ENCODE measurements around the gene CIBAR2.
A peak's percentile ranks its signal among the peaks of the same experiment; 100 is the strongest.

Gene CIBAR2

DNA sequence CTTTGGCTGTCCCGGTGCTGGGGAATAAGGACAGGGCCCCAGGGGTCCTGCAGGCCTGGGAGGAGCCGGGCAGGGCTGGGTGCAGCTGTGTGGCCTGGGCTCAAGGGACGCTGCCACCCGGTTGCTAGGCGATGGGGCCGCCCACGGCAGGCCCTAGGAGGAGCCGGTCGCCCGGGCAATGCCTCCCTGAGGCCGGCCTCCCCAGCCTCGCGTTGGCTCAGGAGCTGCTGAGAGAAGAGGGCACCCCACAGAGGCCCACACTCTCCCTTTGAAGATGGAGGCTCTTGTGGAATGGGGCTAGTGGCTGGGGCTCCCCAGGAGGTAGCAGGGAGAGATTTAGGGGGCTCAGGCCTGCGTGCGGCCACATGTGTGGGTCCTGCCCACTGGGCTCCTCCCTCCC is at the start of gene CIBAR2:
CIBAR2 (minus strand) TSS at position 109 of the 400 bp plus-strand sequence. CDS start 120 bp downstream, outside the sequence.
- DNase-seq = peak; percentile 84

DNA sequence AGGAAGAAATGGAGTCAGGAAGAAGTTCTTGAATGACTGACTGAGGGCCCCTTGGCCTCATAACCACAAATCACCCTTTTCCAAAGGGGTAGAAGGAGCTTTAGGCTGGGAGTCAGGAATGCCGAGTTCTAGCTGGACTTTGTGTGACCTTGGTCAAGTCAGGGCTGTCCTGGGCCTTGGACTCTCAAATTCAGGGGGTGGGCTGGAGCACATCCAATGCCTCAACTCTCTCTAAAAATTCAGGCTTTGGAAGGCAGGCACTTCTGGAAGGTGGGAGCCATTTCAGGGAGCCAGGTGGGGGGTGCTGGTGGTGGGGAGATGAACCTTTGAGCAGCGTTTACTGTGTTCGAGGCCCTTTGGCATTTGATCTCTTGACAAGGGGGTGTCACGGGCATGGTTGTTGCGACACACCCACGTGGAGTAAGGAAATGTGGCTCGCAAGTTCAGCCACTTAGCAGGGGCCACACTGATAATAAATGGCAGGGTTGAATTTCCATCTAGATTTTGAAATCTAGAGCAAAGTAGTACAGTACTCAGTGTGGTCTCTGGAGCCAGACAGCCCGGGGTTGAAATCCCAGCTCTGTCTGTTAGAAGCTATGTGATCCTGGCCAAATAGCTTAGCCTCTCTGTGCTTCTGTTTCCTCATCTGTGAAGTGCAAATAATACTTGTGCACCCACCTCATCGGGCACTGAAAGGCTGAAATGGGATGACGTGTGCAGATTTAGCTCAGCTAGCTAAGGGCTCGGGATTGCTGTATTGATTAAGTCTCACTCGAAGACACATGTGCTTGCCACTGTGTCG is 47.1 kb upstream of the CIBAR2 start:
- no peak for DNase-seq

DNA sequence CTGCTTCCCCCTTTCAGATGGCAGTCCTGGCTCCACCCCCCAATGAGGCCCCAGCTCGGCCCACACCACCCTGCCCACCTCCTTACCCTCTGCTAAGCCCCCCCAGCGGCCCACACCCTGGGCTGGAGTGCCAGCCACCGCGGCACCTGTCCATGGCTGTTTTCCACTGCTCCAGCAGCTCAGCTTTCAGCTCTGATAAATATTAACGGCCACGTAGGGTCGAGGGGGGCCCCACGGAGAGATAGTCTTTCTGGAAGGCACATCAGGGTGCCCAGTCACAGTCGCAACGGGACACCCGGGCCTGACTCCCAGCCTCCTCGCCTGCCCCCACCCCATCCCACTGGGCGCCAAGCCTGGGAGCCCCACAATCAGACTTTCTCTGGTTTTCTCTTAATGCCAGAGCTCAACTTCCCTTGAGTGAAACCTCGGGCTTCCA is 46.5 kb upstream of the CIBAR2 start:
- DNase-seq = no peak

DNA sequence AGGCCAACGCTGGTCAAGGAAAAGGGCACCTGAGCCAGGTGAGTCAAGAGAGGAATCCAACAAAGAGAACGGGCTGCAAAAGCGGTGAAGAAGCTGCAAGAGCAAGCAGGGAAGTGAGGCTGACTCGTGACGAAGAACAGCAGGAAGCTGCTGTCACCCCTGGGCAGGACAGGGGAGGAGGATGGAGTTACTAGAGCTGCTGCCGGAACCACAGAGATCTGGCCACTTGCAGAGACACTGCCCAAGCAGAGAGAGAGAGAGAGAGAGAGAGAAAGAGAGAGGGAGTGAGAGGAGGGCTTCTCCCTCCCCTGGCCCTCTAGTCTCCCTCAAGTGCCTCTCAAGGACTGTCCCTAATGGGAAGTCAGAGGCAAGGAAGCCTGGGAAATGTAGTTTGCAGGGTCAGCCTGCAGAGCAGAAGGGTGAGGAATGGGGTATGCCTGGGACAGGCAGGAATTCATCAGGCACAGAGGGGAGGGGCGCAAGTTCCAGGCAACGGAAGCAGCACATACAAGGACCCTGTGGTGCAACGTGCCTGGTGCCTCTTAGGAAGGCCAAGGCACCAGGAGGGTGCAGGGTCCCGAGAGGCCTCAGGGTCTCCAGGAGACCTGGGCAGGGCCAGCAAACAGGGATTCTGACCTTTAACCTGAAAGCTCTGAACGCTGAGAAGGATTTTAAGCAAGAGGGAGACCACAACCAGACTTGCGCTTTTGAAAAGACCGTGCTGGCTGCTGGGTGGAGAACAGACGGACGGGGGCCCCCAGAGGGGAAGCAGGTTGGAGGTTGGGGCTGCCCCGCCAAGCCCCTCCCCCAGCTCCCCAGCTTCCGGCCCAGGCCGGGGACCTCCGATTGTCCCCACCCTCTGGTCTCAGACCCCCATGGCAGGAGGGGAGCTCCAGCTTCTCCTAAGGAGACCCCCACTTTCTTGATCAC is 45.8 kb upstream of the CIBAR2 start:
- DNase-seq = no peak

DNA sequence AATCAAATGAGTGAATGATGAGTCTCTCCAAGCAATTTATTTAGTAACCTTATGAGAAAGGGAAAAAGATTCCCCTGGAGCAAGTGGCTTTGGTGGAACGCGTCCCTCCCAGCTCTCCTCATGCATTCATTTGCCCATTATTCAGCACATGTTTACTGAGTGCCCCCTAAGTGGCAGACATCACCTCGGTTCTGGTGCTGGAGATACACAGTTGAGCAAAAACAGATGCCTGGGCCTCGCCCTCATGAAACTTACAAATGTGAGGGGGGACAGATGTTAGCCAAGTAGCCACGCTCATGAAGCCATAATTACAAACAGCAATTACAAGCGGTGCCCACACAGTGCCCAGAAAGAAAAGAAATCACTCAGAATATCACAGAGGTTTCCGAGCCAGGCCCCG is 45.1 kb upstream of the CIBAR2 start:
- DNase-seq = no peak

DNA sequence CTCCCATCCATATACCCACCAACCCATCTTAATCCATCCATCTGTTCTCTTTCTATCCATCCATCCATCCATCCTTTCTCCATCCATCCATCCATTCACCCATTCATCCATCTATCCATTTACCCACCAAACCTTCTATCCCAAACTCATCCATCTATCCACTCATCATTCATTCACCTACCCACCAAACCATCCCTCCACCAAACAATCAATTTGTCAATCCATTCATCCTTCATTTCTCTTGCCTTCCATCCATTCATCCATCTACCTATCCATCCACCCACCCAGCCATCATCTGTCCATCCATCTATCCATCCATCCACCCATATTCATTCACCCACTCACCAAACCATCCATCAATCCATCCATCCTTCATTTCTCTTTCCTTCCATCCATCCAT is 44.6 kb upstream of the CIBAR2 start:
- no peak for DNase-seq

DNA sequence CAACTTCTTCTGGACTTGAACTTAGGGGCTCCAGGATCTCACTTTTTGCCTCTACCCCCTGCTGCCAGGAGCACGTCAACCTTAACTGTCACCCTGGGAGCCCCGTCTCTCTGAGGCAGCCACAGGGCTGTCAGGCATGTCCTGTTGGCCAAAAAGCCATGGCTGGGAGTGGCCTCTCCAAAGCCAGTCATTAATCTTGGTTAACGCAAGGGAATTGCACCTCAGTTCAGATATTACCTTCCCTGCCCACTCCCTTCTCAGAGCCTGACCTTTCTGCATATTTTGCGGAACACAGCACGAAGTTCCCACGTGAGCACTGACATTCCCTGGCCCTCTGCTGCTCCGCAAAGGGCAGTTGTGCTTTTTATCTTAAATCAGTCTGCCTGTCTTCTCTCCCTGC is 44.2 kb upstream of the CIBAR2 start:
- no peak for DNase-seq

DNA sequence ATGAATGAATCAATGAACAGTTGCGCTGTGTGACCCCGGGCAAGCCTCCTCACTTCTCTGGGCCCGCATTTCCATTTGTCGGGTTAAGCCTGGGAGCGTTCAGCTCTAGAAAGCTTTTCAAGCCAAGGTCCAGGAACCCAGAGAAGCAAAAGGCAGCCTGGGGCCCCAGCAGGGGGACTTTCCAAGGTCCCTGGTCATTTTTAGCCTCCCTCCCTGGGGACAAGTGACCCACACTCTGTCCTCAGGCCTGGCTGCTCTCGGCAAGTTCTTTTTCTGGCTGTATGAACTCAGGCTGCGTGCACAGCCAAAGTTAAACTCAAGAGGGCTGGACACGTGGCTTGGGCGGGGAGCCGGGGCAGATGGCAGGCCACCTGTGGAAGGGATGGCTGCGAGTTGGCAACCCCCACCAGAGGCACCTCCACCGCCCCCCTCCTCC is 41.4 kb upstream of the CIBAR2 start:
- DNase-seq = no peak

DNA sequence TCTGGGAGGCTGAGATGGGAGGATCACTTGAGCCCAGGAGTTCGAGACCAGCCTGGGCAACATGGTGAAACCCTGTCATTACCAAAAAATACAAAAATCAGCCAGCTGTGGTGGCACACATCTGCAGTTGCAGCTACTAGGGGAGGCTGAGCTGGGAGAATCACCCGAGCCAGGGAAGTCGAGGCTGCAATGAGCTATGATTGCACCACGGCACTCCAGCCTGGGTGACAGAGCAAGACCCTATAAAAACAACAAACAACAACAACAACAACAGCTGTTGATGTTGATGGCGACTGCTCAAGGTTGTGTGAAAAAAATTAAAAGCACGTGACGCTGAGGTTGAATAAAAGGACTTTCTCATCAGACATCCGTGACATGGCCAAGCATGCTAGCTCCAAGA is 40.8 kb upstream of the CIBAR2 start:
- DNase-seq = no peak

DNA sequence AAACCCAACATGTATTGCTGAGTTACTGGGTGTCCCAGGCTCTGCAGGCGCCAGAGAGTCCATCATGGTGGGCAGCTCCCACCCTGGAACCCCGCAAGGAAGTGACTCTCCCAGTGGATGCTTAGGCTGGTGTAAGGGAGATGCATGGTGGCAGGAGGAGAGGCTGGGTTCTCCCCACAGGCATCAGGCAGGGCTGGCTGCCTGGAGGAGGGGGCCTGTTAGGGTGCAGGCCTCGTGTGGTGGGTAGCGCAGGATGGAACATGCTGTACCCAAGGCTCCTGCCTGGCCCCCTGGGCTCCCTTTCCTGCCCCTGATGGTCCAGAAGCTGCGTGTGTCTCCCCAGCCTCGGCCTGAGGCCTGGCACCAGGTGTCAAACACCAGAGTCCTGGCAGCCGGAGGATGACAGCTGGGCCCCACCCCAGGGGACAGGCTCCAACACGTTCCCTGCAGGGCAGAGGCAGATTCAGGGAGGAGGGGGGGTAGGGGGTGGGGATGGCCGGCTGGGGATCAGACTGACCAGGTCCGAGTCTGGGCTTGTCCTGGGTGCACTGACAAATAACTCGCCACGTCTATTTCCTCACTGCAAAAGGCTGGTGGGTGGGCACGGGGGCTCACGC is 40.2 kb upstream of the CIBAR2 start:
- peak; percentile 29 for DNase-seq

DNA sequence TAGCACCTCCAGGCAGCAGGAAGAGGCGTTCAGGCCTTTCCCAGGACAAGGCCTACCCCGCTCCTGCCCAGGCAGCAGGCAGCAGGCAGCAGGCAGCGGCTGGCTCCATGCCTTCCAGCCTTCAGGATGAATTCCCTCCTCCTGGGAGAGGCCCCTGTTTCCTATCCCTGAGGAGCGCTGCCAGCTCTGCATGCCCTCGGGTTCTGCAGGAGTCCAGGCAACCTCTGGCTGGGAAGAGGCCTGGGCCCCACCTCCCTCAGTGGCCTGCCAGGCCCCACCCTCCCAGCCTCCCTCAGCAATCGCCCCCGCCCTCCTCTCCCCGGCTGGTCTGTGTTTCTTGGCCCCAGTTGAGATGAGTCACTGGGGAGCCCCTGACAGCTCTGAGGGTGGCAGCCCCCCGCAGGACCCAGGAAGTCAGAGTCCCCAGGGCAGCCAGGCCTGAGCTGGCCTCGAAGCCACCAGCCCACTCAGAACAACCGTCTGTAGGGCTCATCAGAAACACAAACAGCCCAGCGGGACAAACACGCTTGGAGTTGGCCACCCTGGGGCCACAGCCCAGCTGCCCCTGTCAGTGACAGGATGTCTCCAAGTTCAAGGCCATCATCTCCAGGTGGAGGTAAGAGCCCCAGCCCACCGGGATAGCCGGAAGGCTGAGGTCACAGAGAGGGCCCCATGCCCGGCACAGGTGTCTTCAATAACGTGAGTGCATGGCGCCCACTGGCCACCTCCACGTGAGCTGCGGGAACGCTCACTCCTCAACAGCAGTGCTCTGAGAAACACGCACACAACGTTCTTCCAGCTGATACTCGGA is 39.5 kb upstream of the CIBAR2 start:
- peak; percentile 87 for DNase-seq

DNA sequence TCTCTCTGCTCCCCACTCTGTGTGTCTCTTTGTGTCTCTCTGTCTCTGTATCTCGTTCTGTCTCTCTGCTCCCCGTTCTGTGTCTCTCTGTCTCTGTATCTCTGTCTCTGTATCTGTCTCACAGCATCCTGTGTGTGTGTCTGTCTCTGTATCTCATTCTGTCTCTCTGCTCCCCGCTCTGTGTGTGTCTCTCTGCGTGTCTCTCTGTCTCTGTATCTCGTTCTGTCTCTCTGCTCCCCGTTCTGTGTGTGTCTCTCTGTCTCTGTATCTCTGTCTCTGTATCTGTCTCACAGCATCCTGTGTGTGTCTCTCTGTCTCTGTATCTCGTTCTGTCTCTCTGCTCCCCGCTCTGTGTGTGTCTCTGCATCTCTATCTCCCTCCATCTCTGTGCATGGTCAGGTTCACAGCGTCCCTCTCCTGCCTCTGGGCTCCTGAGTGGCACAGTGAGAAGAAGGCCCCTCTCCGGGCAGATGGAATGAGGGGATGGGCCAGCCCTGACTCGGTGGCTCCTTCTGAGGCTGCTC is 38.9 kb upstream of the CIBAR2 start:
- no peak for DNase-seq

DNA sequence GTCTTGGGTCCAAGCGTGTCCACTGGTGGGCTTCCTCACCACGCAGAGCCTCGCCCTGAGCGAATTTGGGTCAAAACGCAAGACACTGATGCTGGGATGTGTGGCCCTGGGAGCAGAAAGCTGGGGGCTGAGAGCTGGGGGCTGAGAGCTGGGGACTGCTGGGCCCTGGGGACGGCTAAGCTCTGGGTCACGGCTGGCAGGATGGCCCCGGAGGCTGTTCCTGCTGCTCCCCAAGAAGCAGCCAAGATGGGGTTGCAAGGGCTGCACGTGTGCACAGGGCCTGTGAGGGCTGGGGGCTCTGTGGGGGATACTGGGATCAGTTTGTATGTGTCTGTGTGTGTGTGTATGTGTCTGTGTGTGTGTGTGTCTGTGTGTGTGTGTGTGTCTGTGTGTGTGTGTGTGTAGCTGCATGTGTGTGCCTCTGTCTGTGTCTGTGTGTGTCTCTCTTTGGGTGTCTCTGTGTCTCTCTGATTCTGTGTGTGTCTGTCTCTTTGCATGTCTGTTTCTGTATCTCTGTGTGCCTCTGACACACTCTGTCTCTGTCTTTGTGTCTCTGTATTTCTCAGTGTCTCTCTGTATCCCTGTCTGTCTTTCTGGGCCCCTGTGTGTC is 38.2 kb upstream of the CIBAR2 start:
- DNase-seq = no peak

DNA sequence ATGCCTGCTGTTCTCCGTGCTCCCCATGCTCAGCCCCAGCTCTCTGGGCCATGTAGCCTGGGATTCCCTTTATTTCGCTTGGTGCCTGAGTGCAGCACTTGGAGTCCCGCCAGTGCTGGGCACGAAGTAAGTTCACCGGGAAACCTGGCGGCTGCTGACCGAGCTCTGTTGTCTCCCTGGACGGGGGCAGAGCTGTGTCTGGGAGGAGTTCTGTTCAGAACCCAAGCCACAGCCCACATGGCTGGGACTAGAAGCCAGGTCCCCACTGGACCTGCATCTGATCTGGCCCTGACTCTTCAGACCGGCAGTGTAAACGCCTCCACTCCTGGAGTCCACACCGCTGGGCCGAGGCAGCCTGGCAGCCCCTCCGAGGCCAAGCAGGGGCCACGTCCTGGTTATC is 37.5 kb upstream of the CIBAR2 start:
- no peak for DNase-seq

DNA sequence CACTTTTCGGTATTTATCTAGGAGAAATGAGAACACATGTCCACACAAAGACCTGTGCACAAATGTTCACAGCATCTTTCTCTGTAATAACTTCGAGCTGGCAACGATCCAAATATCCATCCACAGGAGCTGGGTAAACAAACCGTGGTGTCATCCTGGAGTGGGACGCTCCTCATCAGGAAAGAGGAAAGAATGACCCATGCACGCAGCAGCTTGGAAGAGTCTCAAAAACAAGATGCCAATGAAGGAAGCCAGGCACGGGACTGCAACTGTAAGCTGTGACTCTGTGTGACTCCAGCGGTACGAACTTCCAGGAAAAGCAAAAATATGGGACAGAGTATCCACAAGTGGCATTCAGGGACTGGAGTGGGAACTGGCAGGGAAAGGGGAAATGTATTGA is 36.7 kb upstream of the CIBAR2 start:
- peak; percentile 72 for DNase-seq

DNA sequence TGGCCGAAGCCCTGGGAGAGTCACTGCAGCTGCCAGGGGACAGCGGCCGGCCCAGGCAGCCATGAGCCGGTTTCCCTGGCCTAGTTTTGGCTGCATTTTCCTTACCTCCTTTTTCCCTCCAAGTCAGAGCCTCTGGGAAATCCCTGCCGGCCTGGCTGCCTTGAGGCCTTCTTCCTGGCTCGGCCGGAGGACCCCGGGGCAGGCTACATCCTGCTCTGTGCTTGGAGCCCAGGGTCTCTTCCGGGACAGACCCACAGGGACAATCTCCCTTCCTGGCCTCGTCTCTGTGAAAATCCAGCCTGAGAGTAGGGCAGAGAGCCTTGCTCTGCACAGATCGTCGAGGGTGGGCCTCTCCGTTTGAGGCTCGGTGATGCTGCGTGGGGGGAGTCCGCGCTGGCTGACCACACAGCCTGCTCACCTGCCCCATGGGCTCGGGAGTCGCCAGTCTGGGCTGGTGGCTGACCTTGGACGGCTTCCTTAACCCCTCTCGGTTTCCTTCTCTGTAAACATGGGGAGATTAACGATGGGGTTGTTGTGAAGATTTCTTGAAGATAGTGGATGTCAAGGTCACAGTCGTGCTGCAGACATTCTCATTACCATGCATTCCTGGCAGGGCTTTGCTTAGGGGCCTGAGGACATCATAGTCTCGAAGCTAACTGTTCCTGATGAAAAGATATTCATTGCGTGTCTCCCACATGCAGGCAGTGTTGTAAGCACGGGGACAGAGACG is 34.8 kb upstream of the CIBAR2 start:
- DNase-seq = no peak

DNA sequence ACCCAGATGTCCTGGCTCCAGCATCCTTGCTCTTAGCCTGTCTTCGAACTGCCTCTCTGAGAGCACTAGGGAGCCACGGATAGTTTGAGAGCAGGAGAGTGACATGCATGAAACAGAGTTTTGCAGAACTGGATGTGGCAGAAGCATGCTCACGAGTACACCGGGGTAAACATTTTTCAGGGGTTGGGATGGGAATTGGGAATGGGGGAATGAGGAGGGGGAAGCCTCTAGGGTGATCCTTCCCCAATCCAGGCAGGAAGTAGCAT is 34.2 kb upstream of the CIBAR2 start:
- DNase-seq = no peak

DNA sequence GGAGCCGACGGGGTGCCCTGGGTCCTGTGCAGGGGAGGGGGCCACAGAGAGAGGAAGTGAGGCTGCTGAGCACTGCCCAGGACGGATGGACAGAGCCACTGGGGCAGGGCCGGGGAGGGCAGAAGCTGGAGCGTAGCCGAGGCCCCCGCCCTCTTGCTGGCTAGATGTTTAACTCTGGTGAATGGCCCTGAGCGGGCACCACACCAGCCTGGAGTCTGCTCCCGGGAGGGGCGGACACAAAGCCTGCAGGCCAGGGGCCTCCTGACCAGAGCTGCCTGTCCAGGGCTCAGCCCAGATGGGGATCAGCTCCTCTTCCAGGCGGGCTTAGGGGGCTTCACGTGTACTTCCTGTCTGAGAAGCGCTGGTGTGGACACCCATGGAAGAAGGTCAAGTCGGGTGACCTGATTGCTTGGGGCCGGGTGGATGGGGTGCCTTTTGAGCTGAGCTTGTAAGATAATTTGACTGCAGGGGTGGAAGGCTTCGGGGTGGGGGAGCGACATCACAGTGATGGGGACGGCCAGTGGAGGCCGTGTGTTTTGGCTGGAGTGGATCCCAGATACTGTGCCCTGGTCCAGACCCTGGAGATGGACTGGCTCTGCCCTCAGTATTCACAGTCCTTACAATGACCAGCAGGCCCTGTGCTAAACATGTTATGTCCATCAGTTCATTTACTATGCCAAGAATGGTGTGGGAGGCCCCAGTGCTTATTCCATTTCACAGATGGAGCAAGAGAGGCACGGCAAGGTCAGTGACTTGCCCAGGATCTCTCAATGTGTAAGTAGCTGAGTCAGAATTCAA is 33.7 kb upstream of the CIBAR2 start:
- DNase-seq = no peak

DNA sequence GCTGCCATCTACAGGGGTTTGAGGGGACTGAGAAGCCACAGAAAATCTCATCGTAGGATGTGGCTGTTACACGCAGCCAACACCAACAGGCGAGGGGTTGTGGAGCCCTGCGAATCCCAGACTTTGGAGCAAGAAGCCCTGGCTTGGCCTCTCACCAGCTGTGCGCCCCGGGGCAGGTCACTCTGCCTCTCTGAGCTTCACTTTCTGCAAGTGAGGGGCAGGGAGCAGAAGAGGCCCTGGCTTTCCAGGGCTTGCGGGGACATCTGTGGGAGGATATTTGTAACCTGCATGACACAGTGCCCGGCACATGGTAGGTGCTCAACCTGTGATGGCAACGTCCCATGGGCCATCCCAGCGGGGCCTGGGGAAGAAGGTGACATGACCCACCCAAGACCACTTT is 32.9 kb upstream of the CIBAR2 start:
- no peak for DNase-seq
